ENCODE data around the gene ERICH2. TPM values are rescaled to one million over a fixed set of nuclear protein-coding genes. Genes with fewer than 3 reads are reported as not detected.

The ERICH2 gene, protein sequence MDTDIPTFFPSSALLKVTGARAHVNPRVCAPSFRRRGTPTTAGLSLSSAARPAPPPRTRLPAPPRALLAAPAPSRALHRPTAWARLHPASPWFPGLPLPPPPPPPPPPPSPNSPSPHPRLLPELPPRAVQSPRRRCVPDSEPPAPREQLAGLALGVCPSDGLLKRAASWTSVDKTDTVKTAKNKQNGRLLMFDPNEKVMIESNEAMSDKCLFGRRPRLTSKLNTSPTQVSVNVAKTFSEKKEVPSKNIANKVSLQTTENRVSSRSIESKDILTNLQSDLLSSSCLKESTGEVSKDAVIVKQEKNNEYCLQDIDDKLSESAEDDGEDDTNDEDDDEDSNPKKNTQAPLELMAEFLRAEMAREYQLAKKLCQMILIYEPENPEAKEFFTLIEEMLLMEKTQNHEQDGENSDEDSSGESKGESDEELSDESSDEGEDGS
- 2.1 TPM for total RNA-seq (ENCODE audit: unreplicated experiment)
- long read RNA-seq = 0 reads

DNA sequence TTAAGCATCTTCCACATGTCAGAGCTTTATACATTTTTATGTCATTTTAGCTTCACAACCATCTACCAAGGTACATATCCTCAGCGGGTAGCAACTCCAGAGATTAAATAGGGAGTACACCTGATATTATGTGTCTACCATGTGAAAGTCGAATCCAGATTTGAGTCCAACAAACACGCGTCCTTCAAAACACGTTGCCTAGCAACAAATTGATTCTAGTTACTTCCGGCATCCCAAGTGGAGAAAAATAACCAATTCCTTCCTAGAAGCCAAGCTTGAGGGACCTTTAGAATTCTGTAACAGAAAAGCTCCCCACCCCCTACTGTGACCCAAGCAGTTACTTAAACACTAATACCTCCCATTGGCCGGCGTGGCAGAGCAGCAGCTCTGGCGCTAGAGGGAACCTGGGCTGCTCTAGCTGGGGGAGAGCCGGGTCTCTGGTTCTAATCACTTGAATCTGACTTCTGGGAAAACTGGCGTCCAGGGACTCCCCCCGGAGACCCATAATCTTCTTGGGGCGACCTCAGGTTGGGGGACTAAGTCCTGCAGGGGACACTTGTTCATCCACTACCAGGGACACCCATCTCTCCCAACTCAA, at the start of gene ERICH2:
TSS of gene ERICH2 (plus strand) at position 371 of the 598 bp plus-strand sequence. CDS start 304 bp downstream, outside the sequence.
- H3K9me3 Mint-ChIP-seq (ENCODE audit: unreplicated experiment) = peaks cover 2% of the 10 kb centered on the region
- H3K27ac Mint-ChIP-seq (ENCODE audit: unreplicated experiment) = peak within 1 kb of the TSS; percentile 36
- H3K4me1 Mint-ChIP-seq (ENCODE audit: low read depth, unreplicated experiment) = no peaks in the 10 kb centered on the region
- no peak for TF ChIP-seq CTCF (IDR thresholded peaks at IDR 0.05; ENCODE audit: partially characterized antibody, unreplicated experiment)
- H3K4me3 Mint-ChIP-seq (ENCODE audit: unreplicated experiment) = peak within 1 kb of the TSS; percentile 89
- H3K27me3 Mint-ChIP-seq (ENCODE audit: unreplicated experiment) = peaks cover 4% of the 10 kb centered on the region
- peak; percentile 56 for DNase-seq
- H3K36me3 Mint-ChIP-seq (ENCODE audit: unreplicated experiment) = no peaks in the 10 kb centered on the region

DNA sequence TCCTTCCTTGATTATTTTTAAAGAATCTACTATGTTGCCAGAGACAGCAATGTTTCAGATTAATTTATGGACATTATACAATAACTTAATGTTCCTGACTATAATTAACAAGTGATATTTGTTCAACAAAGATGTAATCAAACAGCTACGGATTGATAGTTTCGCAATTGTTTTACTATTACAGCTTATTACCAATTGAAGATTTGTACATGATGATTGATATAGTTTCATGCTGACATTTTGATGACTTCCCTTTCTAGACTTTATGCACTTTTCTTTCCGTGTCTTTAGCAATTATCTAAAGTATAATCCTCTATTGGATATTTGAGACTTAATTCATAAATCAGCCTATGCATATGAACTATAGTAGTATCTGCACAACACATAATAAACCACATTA, 48.5 kb upstream of the ERICH2 start:
- H3K9me3 Mint-ChIP-seq (ENCODE audit: unreplicated experiment) = no peaks in the 10 kb centered on the region
- TF ChIP-seq CTCF (IDR thresholded peaks at IDR 0.05; ENCODE audit: partially characterized antibody, unreplicated experiment) = no peak
- no peak overlapping the region for H3K4me3 Mint-ChIP-seq (ENCODE audit: unreplicated experiment)
- no peak overlapping the region for H3K27ac Mint-ChIP-seq (ENCODE audit: unreplicated experiment)
- DNase-seq = no peak
- H3K4me1 Mint-ChIP-seq (ENCODE audit: low read depth, unreplicated experiment) = no peaks in the 10 kb centered on the region
- no peaks in the 10 kb centered on the region for H3K36me3 Mint-ChIP-seq (ENCODE audit: unreplicated experiment)
- peaks cover 8% of the 10 kb centered on the region for H3K27me3 Mint-ChIP-seq (ENCODE audit: unreplicated experiment)

- Mint-ChIP-seq H3K9me3 (ENCODE audit: unreplicated experiment) (no peaks in the 10 kb centered on the region), H3K27me3 (ENCODE audit: unreplicated experiment) (peaks cover 6% of the 10 kb centered on the region), H3K27ac (ENCODE audit: unreplicated experiment) (no peak overlapping the region), H3K4me1 (ENCODE audit: low read depth, unreplicated experiment) (no peaks in the 10 kb centered on the region), H3K36me3 (ENCODE audit: unreplicated experiment) (no peaks in the 10 kb centered on the region), H3K4me3 (ENCODE audit: unreplicated experiment) (no peak overlapping the region)
- no peak for TF ChIP-seq CTCF (IDR thresholded peaks at IDR 0.05; ENCODE audit: partially characterized antibody, unreplicated experiment)
- no peak for DNase-seq
Measured at GRCh38 chr2:170722301-170722700, 47.9 kb upstream of the ERICH2 start.

- Mint-ChIP-seq H3K9me3 (ENCODE audit: unreplicated experiment) (no peaks in the 10 kb centered on the region), H3K36me3 (ENCODE audit: unreplicated experiment) (no peaks in the 10 kb centered on the region), H3K27ac (ENCODE audit: unreplicated experiment) (no peak overlapping the region), H3K27me3 (ENCODE audit: unreplicated experiment) (peaks cover 3% of the 10 kb centered on the region), H3K4me1 (ENCODE audit: low read depth, unreplicated experiment) (no peaks in the 10 kb centered on the region), H3K4me3 (ENCODE audit: unreplicated experiment) (no peak overlapping the region)
- no peak for DNase-seq
- TF ChIP-seq CTCF (IDR thresholded peaks at IDR 0.05; ENCODE audit: partially characterized antibody, unreplicated experiment) = no peak
Measured at GRCh38 chr2:170723446-170723958, 46.7 kb upstream of the ERICH2 start.

Measured in glutamatergic neuron (in vitro differentiated cells).